DMS153 treated with DMSO at 0.1 percent for 48 hours (cell line): ENCODE measurements around the gene CCS.
"Not testable (repeated sequence)": the region's sequence is repeated elsewhere in the genome, so short reads cannot be mapped to it uniquely, and the experiment has no call there.

ENCODE experiments used
- DNase-seq: peaks from one replicate; lab custom pipeline; 2025; ENCODE audit not compliant: unreplicated experiment; lab: John Stamatoyannopoulos, UW

Gene CCS, protein sequence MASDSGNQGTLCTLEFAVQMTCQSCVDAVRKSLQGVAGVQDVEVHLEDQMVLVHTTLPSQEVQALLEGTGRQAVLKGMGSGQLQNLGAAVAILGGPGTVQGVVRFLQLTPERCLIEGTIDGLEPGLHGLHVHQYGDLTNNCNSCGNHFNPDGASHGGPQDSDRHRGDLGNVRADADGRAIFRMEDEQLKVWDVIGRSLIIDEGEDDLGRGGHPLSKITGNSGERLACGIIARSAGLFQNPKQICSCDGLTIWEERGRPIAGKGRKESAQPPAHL

GRCh38 chr11:66592457-66593302, at the start of gene CCS, which contains the start of gene CCDC87:
TSS of gene CCS (plus strand) at chr11:66593185. CDS start at chr11:66593262, 77 bp downstream.
TSS of gene CCDC87 (minus strand) at chr11:66593063. CDS start at chr11:66593015, 48 bp downstream.
- peak; percentile 91 for DNase-seq

- no peak for DNase-seq
These were observed 49.5 kb upstream of the CCS start for GRCh38 chr11:66543263-66544107.

DNA sequence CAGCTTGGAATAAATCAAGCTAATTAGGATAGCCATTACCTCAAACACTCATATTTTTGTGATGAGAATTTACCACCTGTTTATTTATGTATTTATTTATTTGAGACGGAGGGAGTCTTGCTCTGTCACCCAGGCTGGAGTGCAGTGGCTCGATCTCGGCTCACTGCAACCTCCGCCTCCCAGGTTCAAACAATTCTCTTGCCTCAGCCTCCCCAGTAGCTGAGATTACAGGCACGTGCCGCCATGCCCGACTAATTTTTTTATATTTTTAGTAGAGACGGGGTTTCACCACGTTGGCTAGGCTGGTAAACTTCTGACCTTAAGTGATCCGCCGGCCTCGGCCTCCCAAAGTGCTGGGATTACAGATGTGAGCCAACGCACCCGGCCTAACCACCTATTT, 48.0 kb upstream of the CCS start:
- DNase-seq = not testable (repeated sequence)

GRCh38 chr11:66545701-66546367, 47.2 kb upstream of the CCS start, which contains the start of gene ZDHHC24:
TSS of gene ZDHHC24 (minus strand) at chr11:66546048. CDS start at chr11:66546003, 45 bp downstream.
- peak; percentile 89 for DNase-seq

DNA sequence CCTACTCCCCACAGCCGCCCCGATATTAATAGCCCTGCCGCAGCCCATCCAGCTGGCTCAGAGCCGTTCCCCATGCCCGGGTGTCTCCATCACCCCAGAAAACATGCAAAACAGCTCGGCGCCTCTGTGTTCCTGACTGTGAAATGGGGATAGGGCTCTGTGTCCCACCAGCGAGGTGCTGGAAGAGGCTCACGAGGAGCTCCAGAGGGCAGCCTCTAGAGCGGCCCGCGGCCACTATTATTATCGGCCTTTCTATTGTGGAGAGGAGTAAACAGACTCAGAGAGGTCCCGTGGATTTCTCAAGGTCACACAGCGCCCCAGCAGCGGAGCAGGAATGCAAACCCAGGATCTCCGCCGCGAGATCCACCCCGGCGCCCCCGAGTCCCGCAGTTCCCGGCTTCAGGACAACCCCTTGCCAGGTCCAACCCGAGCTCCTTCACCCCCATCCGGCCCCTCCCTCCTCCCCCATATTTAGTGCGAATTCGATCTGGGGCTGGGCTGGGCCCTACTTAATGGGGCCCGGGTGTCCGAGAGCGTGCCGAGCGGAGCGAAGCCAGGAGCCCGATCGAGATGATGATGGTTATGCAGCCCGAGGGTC, 46.5 kb upstream of the CCS start, which contains the start of gene ACTN3:
TSS of gene ACTN3 (plus strand) at position 536 of the 598 bp plus-strand sequence. CDS start at position 571, 35 bp downstream.
- no peak for DNase-seq

- no peak for DNase-seq
These were observed 45.9 kb upstream of the CCS start for GRCh38 chr11:66546966-66547661.

DNA sequence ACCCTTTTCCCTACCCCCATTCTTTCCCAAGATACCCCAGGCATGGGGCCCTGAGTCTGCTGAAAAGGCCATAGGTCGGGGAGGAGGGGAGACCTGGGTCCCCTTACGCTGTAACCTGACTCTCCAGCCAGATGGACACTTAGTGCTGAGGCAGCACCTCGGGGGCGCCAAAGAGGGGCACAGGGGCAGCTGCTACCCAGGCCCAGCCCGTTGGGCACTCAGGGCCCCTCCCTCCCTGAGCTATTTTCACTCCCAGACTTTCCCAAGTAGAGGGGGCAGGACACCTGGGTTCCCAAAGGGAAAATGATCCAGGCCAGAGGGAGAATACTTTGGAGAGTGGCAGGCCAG, 45.3 kb upstream of the CCS start:
- DNase-seq = no peak

GRCh38 chr11:66548041-66548440, 44.9 kb upstream of the CCS start:
- no peak for DNase-seq

DNA sequence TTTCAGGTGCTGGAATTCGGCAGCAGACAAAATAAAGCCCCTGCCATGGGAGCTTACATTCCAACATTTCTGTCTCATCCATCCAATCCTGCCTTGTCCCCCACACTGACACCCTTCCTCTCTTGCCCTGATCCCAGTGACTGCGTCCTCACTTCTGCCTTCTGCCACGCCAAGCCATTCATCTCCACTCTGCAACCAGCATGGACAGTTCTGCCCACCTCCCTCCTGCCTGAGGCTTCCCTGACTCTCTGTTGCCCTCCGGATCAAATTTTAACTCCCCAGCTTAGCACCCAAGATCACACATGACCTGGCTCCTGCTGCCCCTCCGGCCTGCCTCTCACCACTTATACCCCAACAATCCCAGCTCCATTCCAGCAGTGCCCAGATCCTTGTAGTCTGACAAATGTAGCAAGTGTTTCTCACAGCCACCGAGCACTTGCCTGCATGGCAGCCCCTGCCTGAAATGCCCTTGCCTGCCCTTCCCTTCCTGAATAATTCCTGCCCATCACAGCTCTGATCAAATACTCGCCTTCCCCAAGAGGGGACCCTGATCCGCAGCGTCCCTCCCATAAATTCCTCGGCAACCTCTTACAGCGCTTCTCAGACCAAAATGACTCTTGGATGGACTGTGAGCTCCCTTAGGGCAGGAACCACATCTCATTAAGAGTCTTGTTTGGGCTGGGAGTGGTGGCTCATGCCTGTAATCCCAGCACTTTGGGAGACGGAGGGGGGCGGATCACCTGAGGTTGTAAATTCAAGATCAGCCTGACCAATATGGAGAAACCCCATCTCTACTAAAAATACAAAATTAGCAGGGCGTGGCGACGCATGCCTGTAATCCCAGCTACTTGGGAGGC, 44.0 kb upstream of the CCS start:
- DNase-seq = no peak

DNA sequence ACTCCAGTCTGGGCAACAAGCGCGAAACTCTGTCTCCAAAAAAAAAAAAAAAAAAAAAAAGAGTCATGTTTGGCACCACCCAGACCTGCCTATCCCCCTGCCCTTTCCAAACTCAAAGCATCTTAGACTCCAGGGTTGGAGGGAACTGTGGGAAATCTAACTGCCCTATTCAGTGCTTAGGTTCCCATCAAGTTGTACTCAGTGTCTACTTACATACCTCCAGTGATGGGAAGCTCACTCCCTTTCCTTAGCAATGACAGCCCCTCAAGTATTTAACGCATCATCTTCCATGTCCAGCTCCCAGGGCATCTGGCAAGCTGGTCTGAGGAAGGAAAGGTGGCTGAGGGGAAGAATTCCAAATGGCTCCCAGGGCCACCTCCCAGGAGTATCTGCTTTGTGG, 43.3 kb upstream of the CCS start:
- DNase-seq = no peak

DNA sequence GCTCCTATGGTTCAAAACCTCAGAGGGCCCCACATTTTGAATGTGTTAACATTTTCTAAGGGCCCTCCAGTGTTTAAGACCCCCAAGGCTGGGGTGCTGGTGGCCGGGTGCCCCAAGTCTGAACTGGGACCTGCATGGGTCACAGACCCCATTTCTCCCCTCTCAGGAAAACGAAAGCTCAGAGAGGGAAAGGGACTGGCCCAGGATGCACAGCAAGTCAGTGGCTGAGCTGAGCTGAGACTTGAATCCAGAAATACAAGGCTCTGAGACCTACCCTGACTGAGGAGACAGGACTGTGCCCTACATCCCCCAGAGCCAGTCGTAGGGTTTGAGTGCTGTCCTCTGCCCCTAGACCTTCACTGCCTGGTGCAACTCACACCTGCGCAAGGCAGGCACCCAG, 42.1 kb upstream of the CCS start:
- DNase-seq = no peak

- DNase-seq = no peak
These were observed 38.4 kb upstream of the CCS start for GRCh38 chr11:66554602-66555001.

- no peak for DNase-seq
These were observed 37.6 kb upstream of the CCS start for GRCh38 chr11:66555416-66555815.

DNA sequence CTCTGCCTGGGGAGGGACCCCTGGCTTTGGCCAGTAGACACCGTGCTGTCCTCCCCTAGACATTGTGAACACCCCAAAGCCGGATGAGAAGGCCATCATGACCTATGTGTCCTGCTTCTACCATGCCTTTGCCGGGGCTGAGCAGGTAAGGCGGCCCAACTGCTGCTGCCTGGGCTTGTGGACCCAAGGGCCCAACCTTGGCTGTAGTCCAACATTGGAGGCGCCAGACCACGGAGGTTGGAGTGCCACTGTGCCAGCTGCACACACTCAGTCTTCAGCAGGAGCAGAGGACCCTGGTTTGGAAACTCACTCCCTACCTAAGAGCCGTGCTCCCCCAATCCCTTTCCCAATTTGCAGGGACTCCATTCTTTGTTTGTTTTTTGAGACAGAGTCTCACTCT, 36.9 kb upstream of the CCS start:
- no peak for DNase-seq

DNA sequence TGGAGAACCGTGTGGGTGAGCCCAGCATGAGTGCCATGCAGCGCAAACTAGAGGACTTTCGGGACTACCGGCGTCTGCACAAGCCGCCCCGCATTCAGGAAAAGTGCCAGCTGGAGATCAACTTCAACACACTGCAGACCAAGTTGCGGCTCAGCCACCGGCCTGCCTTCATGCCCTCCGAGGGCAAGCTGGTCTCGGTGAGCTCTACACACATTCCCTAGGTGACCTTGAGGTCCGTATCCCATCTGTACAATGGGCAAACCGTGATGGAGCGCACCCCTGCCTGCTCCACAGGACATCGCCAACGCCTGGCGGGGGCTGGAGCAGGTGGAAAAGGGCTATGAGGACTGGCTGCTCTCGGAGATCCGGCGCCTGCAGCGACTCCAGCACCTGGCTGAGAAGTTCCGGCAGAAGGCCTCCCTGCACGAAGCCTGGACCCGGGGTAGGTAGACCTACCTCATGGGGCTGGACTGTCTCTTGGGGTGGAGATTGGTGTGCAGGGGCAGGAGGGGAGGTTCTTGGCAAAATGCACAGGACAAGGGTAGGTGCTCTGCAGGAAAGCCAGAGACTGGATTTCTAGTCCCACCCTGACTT, 35.2 kb upstream of the CCS start:
- no peak for DNase-seq

DNA sequence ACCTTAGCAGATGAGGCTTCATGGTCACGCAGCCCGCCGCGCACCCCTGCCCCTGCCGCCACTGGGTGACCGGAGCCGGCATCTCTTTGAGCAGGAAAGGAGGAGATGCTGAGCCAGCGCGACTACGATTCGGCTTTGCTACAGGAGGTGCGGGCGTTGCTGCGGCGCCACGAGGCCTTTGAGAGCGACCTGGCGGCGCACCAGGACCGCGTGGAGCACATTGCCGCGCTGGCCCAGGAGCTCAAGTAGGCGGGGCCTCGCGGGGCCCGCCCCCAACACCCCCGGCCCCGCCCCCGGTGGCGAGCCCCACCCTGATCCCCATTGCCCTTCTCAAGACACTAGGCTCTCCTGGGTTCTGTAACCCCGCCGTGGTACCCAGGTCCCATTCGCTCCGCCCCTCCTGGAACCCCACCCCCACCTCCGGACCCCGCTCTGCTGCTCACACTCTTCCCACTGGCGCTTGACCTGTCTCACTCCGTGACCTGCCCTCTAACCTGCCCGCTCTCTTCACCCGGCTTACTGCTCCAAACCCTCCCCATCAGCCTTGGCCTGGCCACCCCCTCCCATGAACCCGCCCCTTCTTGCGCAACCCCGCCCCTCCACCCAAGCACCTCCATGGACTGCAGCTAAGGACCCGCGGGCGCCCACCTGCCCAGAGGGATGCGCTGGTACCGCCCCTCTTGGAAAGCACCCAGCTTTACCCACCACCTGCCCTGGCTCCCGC, 33.7 kb upstream of the CCS start:
- no peak for DNase-seq

DNA sequence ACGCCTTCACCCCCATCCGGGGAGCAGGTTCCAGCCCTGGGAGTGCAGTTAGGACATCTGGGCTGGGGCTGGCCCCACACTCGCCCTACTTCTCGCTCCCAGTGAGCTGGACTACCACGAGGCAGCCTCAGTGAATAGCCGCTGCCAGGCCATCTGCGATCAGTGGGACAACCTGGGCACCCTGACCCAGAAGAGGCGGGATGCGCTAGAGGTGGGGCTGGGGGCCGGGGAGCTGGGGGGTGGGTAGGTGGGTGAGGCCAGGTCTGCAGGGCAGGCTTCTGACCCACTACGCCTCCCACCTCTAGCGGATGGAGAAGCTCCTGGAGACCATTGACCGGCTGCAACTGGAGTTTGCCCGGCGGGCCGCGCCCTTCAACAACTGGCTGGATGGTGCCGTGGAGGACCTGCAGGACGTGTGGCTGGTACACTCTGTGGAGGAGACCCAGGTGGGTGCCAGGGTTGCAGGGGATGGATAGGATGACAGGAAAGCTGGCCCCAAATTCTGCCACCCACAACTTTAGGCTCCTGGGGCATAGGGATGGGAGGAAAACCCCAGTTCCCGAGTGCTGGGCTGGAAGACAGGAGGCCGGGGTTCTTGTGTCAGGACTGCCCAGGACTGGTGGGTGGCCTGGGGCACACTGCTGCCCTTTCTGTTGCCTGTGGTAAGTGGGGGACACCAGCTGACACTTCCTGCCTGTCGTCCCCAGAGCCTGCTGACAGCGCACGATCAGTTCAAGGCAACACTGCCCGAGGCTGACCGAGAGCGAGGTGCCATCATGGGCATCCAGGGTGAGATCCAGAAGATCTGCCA, 32.9 kb upstream of the CCS start:
- no peak for DNase-seq
